H1 (cell line): ENCODE measurements around the gene DNAJA3. TPM values are rescaled to one million over a fixed set of nuclear protein-coding genes. Genes with fewer than 3 reads are reported as not detected.

Experiments used
- ASH2L ChIP-seq: fragments of 200-600, 300-600 bp; sonication (generic); IDR thresholded peaks from one replicate; pipeline ENCODE4 v1.7.1; 2017; ENCODE audit warnings: low read length
- BCL11A ChIP-seq, 2 experiments: IDR thresholded peaks; one replicate each; pipeline ENCODE4 v1.6.1; 2011; ENCODE audit warnings: low read depth in 2 of 2, low read length in 2 of 2, mild to moderate bottlenecking in 2 of 2
- CREB1 ChIP-seq: IDR thresholded peaks from 2 replicates; pipeline ENCODE4 v1.6.1; 2012; ENCODE audit warnings: inconsistent platforms
- CTCF ChIP-seq, 3 experiments: IDR thresholded peaks; 1 replicate in 2 of 3; 2 replicates in 1 of 3; pipeline versions ENCODE4 v1.5.1 to v1.6.1; 2011; ENCODE audit warnings: low read length in 3 of 3, mild to moderate bottlenecking in 3 of 3, inconsistent platforms in 2 of 3, low read depth in 1 of 3, moderate library complexity in 1 of 3; ENCODE audit not compliant: insufficient read depth in 1 of 3; ENCODE audit errors: control extremely low read depth in 1 of 3
- RAD21 ChIP-seq, 2 experiments: IDR thresholded peaks in 1 of 2; conservative IDR thresholded peaks in 1 of 2; 2 replicates each; pipeline ENCODE4 v1.6.1; 2011; ENCODE audit warnings: low read depth in 2 of 2, low read length in 2 of 2, improper control_type of control experiment in 1 of 2, inconsistent platforms in 1 of 2, mild to moderate bottlenecking in 1 of 2, moderate library complexity in 1 of 2
- SIN3A ChIP-seq, 2 experiments: IDR thresholded peaks in 1 of 2; conservative IDR thresholded peaks in 1 of 2; 2 replicates each; pipeline ENCODE4 v1.6.1; 2011 to 2012; ENCODE audit warnings: low read length in 2 of 2, improper control_type of control experiment in 1 of 2, low read depth in 1 of 2, mild to moderate bottlenecking in 1 of 2
- SP1 ChIP-seq: IDR thresholded peaks from 2 replicates; pipeline ENCODE4 v1.6.1; 2011; ENCODE audit warnings: low read depth, low read length
- YY1 ChIP-seq: IDR thresholded peaks from 2 replicates; pipeline ENCODE4 v1.6.1; 2011; ENCODE audit warnings: low read depth, mild to moderate bottlenecking, low read length
- polyA plus RNA-seq, 7 experiments: library from polyadenylated mRNA; depleted of rRNA in 3 of 7; stranded (reverse) in 5 of 7; unstranded in 2 of 7; fragments of >200 nt in 5 of 7; fragments of 200-250 nt in 2 of 7; gene quantifications; 1 replicate in 5 of 7; 2 replicates in 1 of 7; 4 replicates in 1 of 7; pipeline versions ENCODE4 v1.2.1 to v1.2.3, GENCODE V29; 2011 to 2013; ENCODE audit warnings: missing spikeins in 2 of 7, mixed read lengths in 2 of 7
- total RNA-seq: library from RNA; stranded (reverse); fragmentation: NEBNext Ultra II Directional; extraction: Animal tissue kit (Norgen Biotek cat#: 25700); gene quantifications from 2 replicates; pipeline ENCODE4 v1.2.1, GENCODE V29; 2021

DNAJA3 gene
- total and polyA plus RNA-seq, 2 of the 8 experiments (the other 6 are each of a cell fraction or from before 2014, with no cell fraction given) = 37.3 to 59.1 TPM

GRCh38 chr16:4404247-4404966, 21.3 kb upstream of the DNAJA3 start (continued):
- TF ChIP-seq RAD21 (IDR thresholded peaks at IDR 0.05 in 1 of 2, conservative IDR thresholded peaks at IDR 0.05 in 1 of 2; ENCODE audit: low read depth in 2 of 2, low read length in 2 of 2) (peak; percentile 68 to 75), SP1 (no peak), CREB1 (no peak), YY1 (no peak), SIN3A (conservative IDR thresholded peaks at IDR 0.05 in 1 of 2, IDR thresholded peaks at IDR 0.05 in 1 of 2; ENCODE audit: low read depth in 1 of 2, low read length in 2 of 2) (peak in 1 of 2 experiments; percentile 85; a peak in 2 of 4 replicates), ASH2L (no peak), BCL11A (IDR thresholded peaks at IDR 0.05; ENCODE audit: low read depth in 2 of 2, low read length in 2 of 2) (no peak), CTCF (IDR thresholded peaks at IDR 0.05; ENCODE audit: control extremely low read depth in 1 of 3, insufficient read depth in 1 of 3, low read depth in 1 of 3, low read length in 3 of 3) (peak; percentile 90 to 95 (median 92))
